ENCODE results near the gene TCFL5.

- no peak for TF ChIP-seq POLR2A (IDR thresholded peaks at IDR 0.05)
- TF ChIP-seq CTCF (IDR thresholded peaks at IDR 0.05): no peak
Observed at GRCh38 chr20:62792940-62793756, 68.5 kb downstream of the TCFL5 start.
